ENCODE data around the gene PAIP2.
A peak's percentile ranks its signal among the peaks of the same experiment; 100 is the strongest.

PAIP2 gene

GRCh38 chr5:139395844-139396640 is 54.4 kb downstream of the PAIP2 start:
- in situ Hi-C loops (cut with HindIII; ENCODE audit: low sequenced_read_pairs) = no loop called here
- H3K4me3 ChIP-seq (ENCODE audit: low read depth, low read length) = no peak overlapping the region
- DNase-seq (ENCODE audit: low read depth) = no peak
- no peak for TF ChIP-seq CTCF (IDR thresholded peaks at IDR 0.05; ENCODE audit: low read depth, low read length, missing control alignments)

GRCh38 chr5:139396691-139397090 is 55.0 kb downstream of the PAIP2 start:
- DNase-seq (ENCODE audit: low read depth) = no peak
- H3K4me3 ChIP-seq (ENCODE audit: low read depth, low read length) = no peak overlapping the region
- in situ Hi-C loops (cut with HindIII; ENCODE audit: low sequenced_read_pairs) = no loop called here
- TF ChIP-seq CTCF (IDR thresholded peaks at IDR 0.05; ENCODE audit: low read depth, low read length, missing control alignments) = no peak

- no peak overlapping the region for H3K4me3 ChIP-seq (ENCODE audit: low read depth, low read length)
- no peak for DNase-seq (ENCODE audit: low read depth)
- no peak for TF ChIP-seq CTCF (IDR thresholded peaks at IDR 0.05; ENCODE audit: low read depth, low read length, missing control alignments)
- in situ Hi-C loops (cut with HindIII; ENCODE audit: low sequenced_read_pairs) = no loop called here
Observed at GRCh38 chr5:139397921-139398320, 56.3 kb downstream of the PAIP2 start.

- DNase-seq (ENCODE audit: low read depth) = no peak
- TF ChIP-seq CTCF (IDR thresholded peaks at IDR 0.05; ENCODE audit: low read depth, low read length, missing control alignments) = no peak
- in situ Hi-C loops (cut with HindIII; ENCODE audit: low sequenced_read_pairs) = no loop called here
- H3K4me3 ChIP-seq (ENCODE audit: low read depth, low read length) = no peak overlapping the region
Observed at GRCh38 chr5:139399501-139400121, 58.0 kb downstream of the PAIP2 start.

- TF ChIP-seq CTCF (IDR thresholded peaks at IDR 0.05; ENCODE audit: low read depth, low read length, missing control alignments) = no peak
- in situ Hi-C loops (cut with HindIII; ENCODE audit: low sequenced_read_pairs) = no loop called here
Observed at GRCh38 chr5:139401546-139401945, 59.9 kb downstream of the PAIP2 start.

GRCh38 chr5:139402561-139403158 is 61.0 kb downstream of the PAIP2 start:
- TF ChIP-seq CTCF (IDR thresholded peaks at IDR 0.05; ENCODE audit: low read depth, low read length, missing control alignments) = peak; percentile 35
- no peak for DNase-seq (ENCODE audit: low read depth)
- H3K4me3 ChIP-seq (ENCODE audit: low read depth, low read length) = no peak overlapping the region
- in situ Hi-C loops (cut with HindIII; ENCODE audit: low sequenced_read_pairs) = no loop called here

More at GRCh38 chr5:139401546-139401945, 59.9 kb downstream of the PAIP2 start:
- DNase-seq (ENCODE audit: low read depth) = no peak
- H3K4me3 ChIP-seq (ENCODE audit: low read depth, low read length) = no peak overlapping the region
